Esophagus squamous epithelium (tissue), 5 donors: ENCODE data around the gene PAPLN. TPM values are rescaled to one million over a fixed set of nuclear protein-coding genes. Genes with fewer than 3 reads are reported as not detected.

ENCODE experiments used
- DNase-seq: peaks from one replicate; lab custom pipeline; 2025; lab: John Stamatoyannopoulos, UW
- H3K27ac ChIP-seq, 4 donors: fragments of 200-600 bp; sonication (generic); one replicate each; pipeline ENCODE4 v1.5.1; 2016 to 2019; ENCODE audit warnings: mild to moderate bottlenecking in 1 of 4
- H3K27me3 ChIP-seq, 4 donors: fragments of 200-600 bp; sonication (generic); 1 replicate in 3 of 4; 2 replicates in 1 of 4; pipeline versions ENCODE4 v1.5.1 to v1.6.0; 2017 to 2021; ENCODE audit warnings: antibody characterized with exemption in 1 of 4
- H3K36me3 ChIP-seq, 3 donors: fragments of 200-600 bp; sonication (generic); one replicate each; pipeline ENCODE4 v1.5.1; 2016 to 2019
- H3K4me1 ChIP-seq, 3 donors: fragments of 200-600 bp; sonication (generic); one replicate each; pipeline ENCODE4 v1.5.1; 2017 to 2019
- H3K4me3 ChIP-seq, 4 donors: fragments of 200-600 bp; sonication (generic); 1 replicate in 3 of 4; 2 replicates in 1 of 4; pipeline ENCODE4 v1.5.1; 2016 to 2019; ENCODE audit warnings: mild to moderate bottlenecking in 2 of 4, moderate library complexity in 1 of 4
- H3K9me3 ChIP-seq, 3 donors: fragments of 200-600 bp; sonication (generic); one replicate each; pipeline ENCODE4 v1.5.1; 2016 to 2019
- CTCF ChIP-seq, 6 experiments: fragments of 450-650 bp in 4 of 6; fragments of 200-600 bp in 2 of 6; sonication (generic) in 2 of 6; IDR thresholded peaks; one replicate each; pipeline ENCODE4 v1.5.1; 2016 to 2019; ENCODE audit warnings: antibody characterized with exemption in 6 of 6, mild to moderate bottlenecking in 4 of 6, moderate library complexity in 4 of 6
- POLR2A ChIP-seq, 4 donors: fragments of 450-650 bp; IDR thresholded peaks; one replicate each; pipeline ENCODE4 v1.6.1; 2017; ENCODE audit warnings: antibody characterized with exemption in 4 of 4, mild to moderate bottlenecking in 4 of 4, moderate library complexity in 3 of 4
- WGBS, 2 donors: methylation state at CpG; one replicate each; pipeline ENCODE4 v1.1.5; 2018; 5-methylcytosine and 5-hydroxymethylcytosine counted together
- intact Hi-C: fragments of 100-400 bp; cut with DNase I; formaldehyde crosslinking; loops from one replicate; pipeline ENCODE4 v1.15.0; 2022
- total RNA-seq, 4 donors: library from RNA; depleted of rRNA; stranded (reverse); fragments of >200 nt; gene quantifications; one replicate each; pipeline ENCODE4 v1.1.0, GENCODE V29; 2016
- donor health status: DM: yes; HTN: yes; CAD: no.

PAPLN gene
- total RNA-seq, 4 donors from 2014 or later: 2.2 to 12.6 (median 5.4) TPM

- intact Hi-C loops: no loop called here
- peaks cover 0 to 12% (median 0%) of the 10 kb centered on the region in 3 donors for H3K36me3 ChIP-seq
- no peak for DNase-seq
- H3K9me3 ChIP-seq: no peaks in the 10 kb centered on the region
- no peak overlapping the region for H3K27ac ChIP-seq
- H3K27me3 ChIP-seq: no peaks in the 10 kb centered on the region
- 70 to 78% methylated on average over 6 to 7 of the region's 9 CpGs for WGBS, 2 donors
- no peaks in the 10 kb centered on the region for H3K4me1 ChIP-seq
- no peak for TF ChIP-seq POLR2A (IDR thresholded peaks at IDR 0.05)
- H3K4me3 ChIP-seq: no peak overlapping the region
Observed at GRCh38 chr14:73259837-73260236, 22.5 kb downstream of the PAPLN start.

DNA sequence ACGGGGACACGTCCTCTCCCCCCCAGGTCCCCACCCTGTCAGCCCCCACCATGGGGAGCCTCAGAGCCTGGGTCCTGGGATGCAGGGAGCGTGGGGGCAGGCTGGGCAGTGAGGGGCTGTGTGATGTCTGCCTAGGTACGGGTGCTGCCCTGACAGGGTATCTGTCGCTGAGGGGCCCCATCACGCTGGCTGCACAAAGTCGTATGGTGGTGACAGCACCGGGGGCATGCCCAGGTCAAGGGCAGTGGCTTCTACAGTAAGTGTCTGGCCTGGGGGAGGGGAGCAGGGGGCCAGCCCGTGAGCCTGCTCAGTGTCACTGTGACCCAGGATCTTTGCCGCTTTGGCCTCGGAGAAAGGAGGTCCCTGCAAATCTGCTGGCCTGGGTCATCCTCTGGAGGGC is 23.3 kb downstream of the PAPLN start:
- WGBS, 2 donors: 91% methylated on average over 4 of the region's 11 CpGs; no CpG with 5 or more reads in 1 of the 2 donors
- H3K27ac ChIP-seq: no peak overlapping the region
- H3K27me3 ChIP-seq: no peaks in the 10 kb centered on the region
- H3K36me3 ChIP-seq: peaks cover 0 to 7% (median 0%) of the 10 kb centered on the region in 3 donors
- H3K4me1 ChIP-seq: no peaks in the 10 kb centered on the region
- H3K9me3 ChIP-seq: no peaks in the 10 kb centered on the region
- intact Hi-C loops: no loop called here
- no peak overlapping the region for H3K4me3 ChIP-seq
- TF ChIP-seq CTCF (IDR thresholded peaks at IDR 0.05) (no peak), POLR2A (IDR thresholded peaks at IDR 0.05) (no peak)
- no peak for DNase-seq

DNA sequence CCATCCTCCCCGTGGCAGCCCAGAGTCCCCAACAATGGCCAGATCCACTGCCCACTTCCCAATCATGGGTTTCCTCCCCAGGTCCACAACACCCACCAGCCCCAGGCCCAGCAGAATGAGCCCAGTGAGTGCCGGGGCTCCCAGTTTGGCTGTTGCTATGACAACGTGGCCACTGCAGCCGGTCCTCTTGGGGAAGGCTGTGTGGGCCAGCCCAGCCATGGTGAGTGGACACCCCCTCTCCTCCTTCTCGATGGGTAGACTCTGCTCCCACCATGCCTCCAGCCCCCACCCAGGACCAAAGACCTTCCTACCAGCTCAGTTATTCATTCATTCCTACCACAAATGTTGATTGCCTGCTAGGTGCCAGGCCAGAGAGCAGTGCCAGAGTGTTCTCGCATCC is 23.8 kb downstream of the PAPLN start:
- H3K4me1 ChIP-seq: no peaks in the 10 kb centered on the region
- 75 to 86% methylated on average over 4 of the region's 6 CpGs for WGBS, 2 donors
- no peak overlapping the region for H3K27ac ChIP-seq
- TF ChIP-seq CTCF (IDR thresholded peaks at IDR 0.05) (no peak), POLR2A (IDR thresholded peaks at IDR 0.05) (no peak)
- H3K27me3 ChIP-seq: no peaks in the 10 kb centered on the region
- intact Hi-C loops: no loop called here
- H3K4me3 ChIP-seq: no peak overlapping the region
- no peak for DNase-seq
- peaks cover 0 to 7% (median 0%) of the 10 kb centered on the region in 3 donors for H3K36me3 ChIP-seq
- no peaks in the 10 kb centered on the region for H3K9me3 ChIP-seq

DNA sequence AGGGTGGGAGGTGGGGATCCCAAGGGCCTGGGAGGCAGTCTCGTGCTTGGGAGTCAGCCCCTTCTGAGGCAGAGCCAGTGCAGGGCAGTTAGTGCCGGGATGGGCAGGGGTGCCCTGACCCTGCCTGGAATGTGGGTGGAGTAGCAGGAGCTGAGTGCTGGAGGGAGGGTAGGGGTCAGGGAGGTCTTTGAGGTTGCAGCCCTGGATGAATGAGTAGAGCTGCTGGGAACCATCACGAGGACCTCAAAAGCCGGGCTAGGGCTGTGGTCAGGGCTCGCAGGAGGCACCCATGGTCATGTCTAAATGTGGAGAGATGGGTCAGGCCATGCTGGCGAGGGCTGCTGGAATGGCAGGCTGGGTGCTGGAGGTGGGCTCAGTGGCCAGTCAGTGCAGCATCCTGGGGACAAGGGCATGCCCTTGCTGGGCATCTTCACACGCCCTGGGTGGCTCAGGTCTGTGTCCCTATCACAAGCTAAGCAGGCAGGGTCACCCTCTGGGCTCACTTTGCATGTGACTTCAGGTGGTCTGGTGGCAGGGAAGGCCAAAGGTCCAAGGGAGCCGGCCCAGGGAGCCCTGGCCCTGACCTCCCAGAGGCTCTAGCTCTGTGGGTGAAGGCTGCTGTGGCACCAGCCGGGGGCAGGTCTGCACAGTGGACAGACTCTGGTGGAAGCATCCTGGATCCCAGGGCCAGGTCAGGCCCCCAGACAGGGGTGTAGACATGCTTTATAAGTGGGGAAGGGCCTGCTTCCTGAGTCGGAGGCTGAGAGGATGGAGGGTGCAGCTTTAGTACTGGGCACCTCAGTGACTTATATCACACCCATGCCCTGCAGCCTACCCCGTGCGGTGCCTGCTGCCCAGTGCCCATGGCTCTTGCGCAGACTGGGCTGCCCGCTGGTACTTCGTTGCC is 24.5 kb downstream of the PAPLN start:
- intact Hi-C loops: no loop called here

GRCh38 chr14:73262427-73263183 is 25.3 kb downstream of the PAPLN start:
- H3K36me3 ChIP-seq: peaks cover 0 to 7% (median 0%) of the 10 kb centered on the region in 3 donors
- intact Hi-C loops: no loop called here
- H3K27ac ChIP-seq: no peak overlapping the region
- 89 to 92% methylated on average over 5 to 11 of the region's 20 CpGs for WGBS, 2 donors
- H3K9me3 ChIP-seq: no peaks in the 10 kb centered on the region
- H3K4me3 ChIP-seq: no peak overlapping the region
- no peaks in the 10 kb centered on the region for H3K4me1 ChIP-seq
- TF ChIP-seq CTCF (IDR thresholded peaks at IDR 0.05) (no peak), POLR2A (IDR thresholded peaks at IDR 0.05) (no peak)
- DNase-seq: no peak
- no peaks in the 10 kb centered on the region for H3K27me3 ChIP-seq

More for the DNA sequence above, 24.5 kb downstream of the PAPLN start:
- WGBS, 2 donors: 86 to 97% methylated on average over 4 to 6 of the region's 15 CpGs
- TF ChIP-seq CTCF (IDR thresholded peaks at IDR 0.05) (no peak), POLR2A (IDR thresholded peaks at IDR 0.05) (no peak)
- Histone ChIP-seq H3K27ac (no peak overlapping the region), H3K9me3 (no peaks in the 10 kb centered on the region), H3K36me3 (peaks cover 0 to 7% (median 0%) of the 10 kb centered on the region in 3 donors), H3K27me3 (no peaks in the 10 kb centered on the region), H3K4me1 (no peaks in the 10 kb centered on the region), H3K4me3 (no peak overlapping the region)
- no peak for DNase-seq
